ENCODE results near the gene P3R3URF.

The P3R3URF gene

GRCh38 chr1:46173361-46173856 lies 2.9 kb downstream of the P3R3URF start:
- ChIA-PET POLR2A (interaction anchor here (1.0 kb wide), 1 partner anchor 41 kb away, joined by 3 read pairs; the partner anchor contains the start of gene PIK3R3), CTCF (interaction anchor here (0.7 to 25.6 kb wide), 6 partner anchors 8 to 140 kb away, joined by 3 to 631 read pairs (median 7); no protein-coding TSS in a partner anchor)
- no peak for DNase-seq (ENCODE audit: low read depth, low spot score)
- no peak overlapping the region for H3K4me3 ChIP-seq (ENCODE audit: low read depth, low read length)
- TF ChIP-seq CTCF (IDR thresholded peaks at IDR 0.05; ENCODE audit: insufficient read depth, low read length, missing control alignments), result no peak

DNA sequence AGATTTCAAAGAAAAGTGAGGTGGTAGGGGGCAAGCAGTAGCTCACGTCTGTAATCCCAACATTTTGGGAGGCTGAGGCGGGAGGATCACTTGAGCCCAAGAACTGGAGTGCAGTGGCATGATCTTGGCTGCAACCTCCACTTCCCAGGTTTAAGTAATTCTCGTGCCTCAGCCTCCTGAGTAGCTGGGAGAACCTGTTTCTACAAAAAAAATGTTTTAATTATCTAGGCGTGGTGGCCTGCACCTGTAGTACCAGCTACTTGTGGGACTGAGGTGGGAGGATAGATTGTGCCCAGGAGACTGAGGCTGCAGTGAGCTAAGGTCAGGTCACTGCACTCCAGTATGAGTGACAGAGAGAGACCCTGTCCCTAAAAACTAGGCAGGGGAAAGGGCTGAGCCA lies 4.0 kb downstream of the P3R3URF start:
- ChIA-PET CTCF (interaction anchor here (1.9 to 25.6 kb wide), 3 partner anchors 9 to 139 kb away, joined by 9 to 631 read pairs (median 48); no protein-coding TSS in a partner anchor), POLR2A (no interaction called here)
- no peak for DNase-seq (ENCODE audit: low read depth, low spot score)
- no peak for TF ChIP-seq CTCF (IDR thresholded peaks at IDR 0.05; ENCODE audit: insufficient read depth, low read length, missing control alignments)
- H3K4me3 ChIP-seq (ENCODE audit: low read depth, low read length), result no peak overlapping the region

DNA sequence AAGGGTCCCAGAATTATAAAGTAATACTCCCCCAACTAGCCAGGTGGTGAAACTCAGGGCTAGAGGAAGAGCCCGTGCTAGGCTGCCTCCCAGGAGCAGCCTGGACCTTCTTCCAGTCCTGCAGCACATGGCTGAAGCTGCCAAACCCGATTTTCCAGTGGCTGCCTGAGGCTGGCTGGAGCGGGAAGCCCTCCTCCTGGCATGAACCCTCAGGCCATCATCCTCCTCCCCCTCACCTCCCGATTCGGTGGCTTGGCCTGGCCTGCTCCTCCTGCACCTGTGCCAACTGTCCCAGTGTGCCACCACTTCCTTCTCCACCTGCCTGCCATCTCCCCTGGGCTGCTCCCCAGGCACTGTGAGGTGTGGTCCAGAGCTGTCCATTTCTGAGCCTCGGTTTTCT lies 4.4 kb downstream of the P3R3URF start:
- no peak for TF ChIP-seq CTCF (IDR thresholded peaks at IDR 0.05; ENCODE audit: insufficient read depth, low read length, missing control alignments)
- POLR2A ChIA-PET, result no interaction called here
- CTCF ChIA-PET, result interaction anchor here (0.7 to 25.6 kb wide), 4 partner anchors 10 to 211 kb away, joined by 5 to 631 read pairs (median 28); no protein-coding TSS in a partner anchor
- no peak overlapping the region for H3K4me3 ChIP-seq (ENCODE audit: low read depth, low read length)
- DNase-seq (ENCODE audit: low read depth, low spot score), result no peak

GRCh38 chr1:46171351-46171750 lies 4.9 kb downstream of the P3R3URF start:
- ChIA-PET POLR2A (no interaction called here), CTCF (interaction anchor here (0.7 to 25.6 kb wide), 3 partner anchors 10 to 210 kb away, joined by 5 to 631 read pairs (median 48); no protein-coding TSS in a partner anchor)
- no peak overlapping the region for H3K4me3 ChIP-seq (ENCODE audit: low read depth, low read length)
- TF ChIP-seq CTCF (IDR thresholded peaks at IDR 0.05; ENCODE audit: insufficient read depth, low read length, missing control alignments), result no peak
- no peak for DNase-seq (ENCODE audit: low read depth, low spot score)

DNA sequence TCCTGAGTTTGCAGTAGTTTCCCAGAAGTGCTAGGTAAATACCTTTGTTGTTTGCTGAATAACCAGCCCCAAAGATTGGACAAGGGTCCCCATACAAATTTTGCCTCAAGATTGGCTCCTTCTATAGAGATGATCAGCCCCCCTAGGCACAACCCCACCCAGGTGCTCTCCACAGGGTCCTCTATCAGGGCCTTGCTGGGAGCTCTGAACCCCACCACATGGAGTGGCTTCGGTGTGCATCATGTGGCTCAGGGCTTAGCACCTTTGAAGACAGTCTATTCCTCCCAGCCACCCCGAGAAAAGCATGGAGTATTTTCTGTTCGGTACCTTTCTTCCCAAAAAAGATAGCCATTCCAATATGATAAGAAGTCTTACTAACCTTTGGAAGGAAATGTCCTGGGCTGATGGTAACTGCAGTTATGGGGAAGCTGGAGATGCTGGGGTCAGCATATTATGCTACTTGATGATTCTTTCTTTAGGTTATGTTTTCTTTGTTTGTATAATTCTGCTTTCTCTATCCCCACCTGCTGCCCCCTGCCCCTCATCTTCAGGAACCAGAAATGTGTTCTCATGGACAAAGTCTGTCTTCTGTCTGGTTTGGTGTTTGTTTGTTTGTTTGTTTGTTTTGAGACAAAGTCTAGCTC lies 6.4 kb downstream of the P3R3URF start:
- no peak for DNase-seq (ENCODE audit: low read depth, low spot score)
- no peak for TF ChIP-seq CTCF (IDR thresholded peaks at IDR 0.05; ENCODE audit: insufficient read depth, low read length, missing control alignments)
- H3K4me3 ChIP-seq (ENCODE audit: low read depth, low read length), result no peak overlapping the region
- ChIA-PET CTCF (interaction anchor here (8.3 to 25.6 kb wide), 2 partner anchors 12 to 137 kb away, joined by 48 to 631 read pairs; no protein-coding TSS in a partner anchor), POLR2A (interaction anchor here (1.0 kb wide), 1 partner anchor 38 kb away, joined by 5 read pairs; the partner anchor contains the start of gene PIK3R3)

DNA sequence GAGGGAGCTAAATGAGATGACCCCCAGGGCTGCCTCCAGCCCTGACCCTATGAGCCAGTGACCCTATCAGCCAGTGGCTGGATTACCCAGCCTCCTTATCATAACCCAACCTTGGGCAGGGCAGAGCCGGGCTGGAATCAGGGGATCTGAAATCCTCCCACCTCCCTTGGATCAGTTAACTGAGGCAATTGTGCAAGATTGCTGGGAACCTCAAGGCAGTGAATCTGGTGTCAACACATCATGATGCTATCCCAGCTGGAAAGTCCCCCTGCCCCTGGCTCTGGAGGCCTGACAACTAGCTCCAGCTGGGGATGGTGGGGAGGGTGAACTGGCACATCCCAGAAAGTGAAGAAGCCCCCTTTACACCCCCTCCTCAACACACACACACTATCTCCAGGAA lies 7.8 kb downstream of the P3R3URF start:
- ChIA-PET CTCF (interaction anchor here (0.8 to 25.6 kb wide), 4 partner anchors 13 to 135 kb away, joined by 3 to 631 read pairs (median 26); no protein-coding TSS in a partner anchor), POLR2A (no interaction called here)
- no peak overlapping the region for H3K4me3 ChIP-seq (ENCODE audit: low read depth, low read length)
- TF ChIP-seq CTCF (IDR thresholded peaks at IDR 0.05; ENCODE audit: insufficient read depth, low read length, missing control alignments), result no peak
- DNase-seq (ENCODE audit: low read depth, low spot score), result no peak
